IMR-90 (cell line): ENCODE data around the gene CFAP70. TPM values are rescaled to one million over a fixed set of nuclear protein-coding genes. Genes with fewer than 3 reads are reported as not detected.

Experiments
- ATAC-seq: fragments of 200-7000 bp; cut with Tn5 transposase; 2 replicates; pipeline ENCODE4 v1.9.1; 2020; ENCODE audit warnings: low read depth, mild to moderate bottlenecking, moderate library complexity
- BruUV-seq: library from RNA; stranded (reverse); fragments of 400-500 nt; replicated peaks from 2 replicates; lab custom pipeline; 2021; lab: Mats Ljungman, UMichigan
- CTCF ChIA-PET: fragments of 300-600 bp; formaldehyde crosslinking; extraction: SDS; loops from one replicate; lab custom pipeline; 2021; ENCODE audit warnings: antibody characterized with exemption; lab: Yijun Ruan, JAX
- POLR2A ChIA-PET: fragments of 300-600 bp; sonication (Branson Sonifier 250); formaldehyde crosslinking; loops from one replicate; lab custom pipeline; 2022; ENCODE audit warnings: antibody characterized with exemption; ENCODE audit not compliant: unreplicated experiment; lab: Charles Lee
- DNase-seq: peaks from one replicate; pipeline ENCODE4 v3.0.0; 2013
- H2AFZ ChIP-seq: replicated peaks from 2 replicates; pipeline ENCODE3; 2013; ENCODE audit warnings: low read length, mild to moderate bottlenecking; ENCODE audit not compliant: poor library complexity
- H2AK5ac ChIP-seq: 2 replicates; pipeline ENCODE4 v1.6.1; 2013; ENCODE audit warnings: low read depth, low read length, inconsistent platforms
- H2AK9ac ChIP-seq: replicated peaks from 2 replicates; pipeline ENCODE3; 2013; ENCODE audit warnings: mild to moderate bottlenecking, low read depth, low read length, moderate library complexity; ENCODE audit not compliant: poor library complexity
- H2BK120ac ChIP-seq: 2 replicates; pipeline ENCODE4 v1.6.1; 2013; ENCODE audit warnings: low read depth, low read length, inconsistent platforms
- H2BK15ac ChIP-seq: 3 replicates; pipeline ENCODE4 v1.6.1; 2013; ENCODE audit warnings: low read depth, low read length, inconsistent platforms
- H2BK20ac ChIP-seq: 2 replicates; pipeline ENCODE4 v1.6.1; 2013; ENCODE audit warnings: low read depth, mild to moderate bottlenecking, inconsistent platforms, low read length, moderate library complexity
- H2BK5ac ChIP-seq: 2 replicates; pipeline ENCODE4 v1.6.1; 2013; ENCODE audit warnings: mild to moderate bottlenecking, low read depth, low read length, inconsistent platforms; ENCODE audit not compliant: poor library complexity, severe bottlenecking
- H3K14ac ChIP-seq: replicated peaks from 2 replicates; pipeline ENCODE4 v1.6.1; 2013; ENCODE audit warnings: low read depth, low read length, inconsistent platforms
- H3K18ac ChIP-seq: 2 replicates; pipeline ENCODE4 v1.6.1; 2013; ENCODE audit warnings: low read depth, low read length, control low read depth
- H3K23ac ChIP-seq: 2 replicates; pipeline ENCODE4 v1.6.1; 2013; ENCODE audit warnings: low read depth, low read length, inconsistent platforms
- H3K27ac ChIP-seq: 2 replicates; pipeline ENCODE4 v1.5.1; 2013; ENCODE audit warnings: mild to moderate bottlenecking, control low read depth, low read length; ENCODE audit not compliant: insufficient read depth
- H3K27me3 ChIP-seq: 2 replicates; pipeline ENCODE4 v1.6.1; 2013; ENCODE audit warnings: low read length; ENCODE audit not compliant: control insufficient read depth, insufficient read depth
- H3K36me3 ChIP-seq: 2 replicates; pipeline ENCODE4 v1.6.1; 2013; ENCODE audit warnings: low read length, mixed read lengths; ENCODE audit not compliant: control insufficient read depth, insufficient read depth
- H3K4ac ChIP-seq: 2 replicates; pipeline ENCODE4 v1.6.1; 2013; ENCODE audit warnings: low read depth, low read length, inconsistent platforms
- H3K4me1 ChIP-seq: 2 replicates; pipeline ENCODE4 v1.6.1; 2013; ENCODE audit warnings: low read length, mixed read lengths; ENCODE audit not compliant: control insufficient read depth, insufficient read depth
- H3K4me2 ChIP-seq: 2 replicates; pipeline ENCODE4 v1.6.1; 2013; ENCODE audit warnings: low read depth, mild to moderate bottlenecking, control low read depth, low read length, moderate library complexity
- H3K4me3 ChIP-seq: 2 replicates; pipeline ENCODE4 v1.5.1; 2013; ENCODE audit warnings: low read depth, mild to moderate bottlenecking, control low read depth, low read length, moderate library complexity; ENCODE audit not compliant: insufficient read depth
- H3K56ac ChIP-seq: 2 replicates; pipeline ENCODE4 v1.6.1; 2013; ENCODE audit warnings: low read length, inconsistent platforms; ENCODE audit not compliant: insufficient read depth; ENCODE audit errors: extremely low read depth
- H3K79me1 ChIP-seq, 2 experiments: 2 replicates each; pipeline ENCODE4 v1.6.1; 2013; ENCODE audit warnings: low read length in 2 of 2, inconsistent platforms in 1 of 2, low read depth in 1 of 2
- H3K9ac ChIP-seq: 2 replicates; pipeline ENCODE4 v1.6.1; 2013; ENCODE audit warnings: low read depth, low read length, control low read depth
- H3K9me1 ChIP-seq: 2 replicates; pipeline ENCODE4 v1.6.1; 2013; ENCODE audit warnings: low read length, inconsistent platforms; ENCODE audit not compliant: insufficient read depth
- H3K9me3 ChIP-seq: 2 replicates; pipeline ENCODE4 v1.6.1; 2013; ENCODE audit warnings: low read length; ENCODE audit not compliant: control insufficient read depth, insufficient read depth
- H4K20me1 ChIP-seq: 2 replicates; pipeline ENCODE4 v1.6.1; 2013; ENCODE audit warnings: low read length, inconsistent platforms; ENCODE audit not compliant: insufficient read depth
- H4K5ac ChIP-seq: 2 replicates; pipeline ENCODE4 v1.6.1; 2013; ENCODE audit warnings: mild to moderate bottlenecking, low read depth, low read length, control low read depth
- H4K8ac ChIP-seq, 2 experiments: 2 replicates each; pipeline ENCODE4 v1.6.1; 2013; ENCODE audit warnings: low read depth in 2 of 2, low read length in 2 of 2, control low read depth in 1 of 2, inconsistent platforms in 1 of 2
- H4K91ac ChIP-seq: 2 replicates; pipeline ENCODE4 v1.6.1; 2013; ENCODE audit warnings: low read depth, low read length, inconsistent platforms; ENCODE audit not compliant: insufficient read depth
- BHLHE40 ChIP-seq: fragments of 150-350 bp; IDR thresholded peaks from 2 replicates; pipeline ENCODE4 v1.6.1; 2016; ENCODE audit warnings: mild to moderate bottlenecking, low read depth, low read length
- CEBPB ChIP-seq: IDR thresholded peaks from 2 replicates; pipeline ENCODE4 v1.6.1; 2012; ENCODE audit warnings: low read depth, low read length, improper control_type of control experiment
- CHD1 ChIP-seq: IDR thresholded peaks from 2 replicates; pipeline ENCODE4 v1.6.1; 2012; ENCODE audit warnings: low read depth, low read length, improper control_type of control experiment
- CTCF ChIP-seq: conservative IDR thresholded peaks from 2 replicates; pipeline ENCODE4 v1.5.1; 2012; ENCODE audit warnings: mild to moderate bottlenecking, low read depth, low read length, improper control_type of control experiment
- FOS ChIP-seq: fragments of 150-350 bp; IDR thresholded peaks from 2 replicates; pipeline ENCODE4 v1.6.1; 2016; ENCODE audit warnings: low read depth, low read length
- MAFK ChIP-seq: IDR thresholded peaks from 2 replicates; pipeline ENCODE4 v1.6.1; 2012; ENCODE audit warnings: low read depth, low read length, improper control_type of control experiment
- MAZ ChIP-seq: IDR thresholded peaks from 2 replicates; pipeline ENCODE4 v1.6.1; 2012; ENCODE audit warnings: low read depth, mild to moderate bottlenecking, low read length, improper control_type of control experiment, moderate library complexity, borderline replicate concordance
- MXI1 ChIP-seq: IDR thresholded peaks from 2 replicates; pipeline ENCODE4 v1.6.1; 2012; ENCODE audit warnings: low read depth, mild to moderate bottlenecking, low read length, moderate library complexity, borderline replicate concordance
- NFE2L2 ChIP-seq: fragments of 150-350 bp; IDR thresholded peaks from 2 replicates; pipeline ENCODE4 v1.6.1; 2016; ENCODE audit warnings: low read depth, mild to moderate bottlenecking, low read length
- POLR2A ChIP-seq: IDR thresholded peaks from 2 replicates; pipeline ENCODE4 v1.6.1; 2012; ENCODE audit warnings: mild to moderate bottlenecking, low read depth, low read length
- RAD21 ChIP-seq: IDR thresholded peaks from 2 replicates; pipeline ENCODE4 v1.6.1; 2012; ENCODE audit warnings: low read length, improper control_type of control experiment
- RCOR1 ChIP-seq: IDR thresholded peaks from 2 replicates; pipeline ENCODE4 v1.6.1; 2012; ENCODE audit warnings: mild to moderate bottlenecking, low read length, improper control_type of control experiment; ENCODE audit not compliant: insufficient replicate concordance
- RFX5 ChIP-seq: IDR thresholded peaks from 2 replicates; pipeline ENCODE4 v1.8.0; 2012; ENCODE audit warnings: low read depth, mild to moderate bottlenecking, low read length, moderate library complexity
- SMC3 ChIP-seq: fragments of 150-350 bp; IDR thresholded peaks from 2 replicates; pipeline ENCODE4 v1.6.1; 2016; ENCODE audit warnings: low read depth, mild to moderate bottlenecking, antibody characterized with exemption, low read length, moderate library complexity
- USF2 ChIP-seq: fragments of 150-350 bp; IDR thresholded peaks from 2 replicates; pipeline ENCODE4 v1.6.1; 2017; ENCODE audit warnings: mild to moderate bottlenecking, antibody characterized with exemption, low read length, low read depth
- WGBS, 2 experiments: methylation state at CpG; one replicate each; pipeline versions ENCODE4 v1.1.5 to v1.1.7; 2013; ENCODE audit warnings: missing lambda C conversion rate in 2 of 2; ENCODE audit not compliant: insufficient read length in 1 of 2; ENCODE audit errors: extremely low coverage in 2 of 2; 5-methylcytosine and 5-hydroxymethylcytosine counted together
- dilution Hi-C: fragments of 300-500 bp; cut with HindIII; formaldehyde crosslinking; loops from one replicate; pipeline ENCODE4 v1.14.3; 2018; ENCODE audit warnings: low sequenced_read_pairs; ENCODE audit not compliant: unreplicated experiment
- in situ Hi-C: fragments of 300-500 bp; cut with MboI; formaldehyde crosslinking; loops from 3 replicates; pipeline ENCODE4 v1.14.3; 2019; ENCODE audit warnings: low sequenced_read_pairs, inconsistent platforms, mixed read lengths
- intact Hi-C: fragments of 100-400 bp; cut with micrococcal nuclease; formaldehyde crosslinking; loops from 2 replicates; pipeline ENCODE4 v1.10.0; 2022
- polyA plus RNA-seq, 3 experiments: library from polyadenylated mRNA; depleted of rRNA; stranded (reverse); fragments of >200 nt; gene quantifications; 2 replicates each; pipeline ENCODE4 v1.2.3, GENCODE V29; 2012; ENCODE audit warnings: low replicate concordance in 1 of 3
- total RNA-seq: library from RNA; depleted of rRNA; stranded (reverse); fragments of >200 nt; gene quantifications from 2 replicates; pipeline ENCODE4 v1.2.3, GENCODE V29; 2012
- TF ChIP-seq, protein P1 (sequence below): fragments of 150-350 bp; IDR thresholded peaks from 2 replicates; pipeline ENCODE4 v1.6.1; 2016; ENCODE audit warnings: low read depth, mild to moderate bottlenecking, low read length, moderate library complexity, borderline replicate concordance

CFAP70 gene
- total and polyA plus RNA-seq, 2 of the 4 experiments (the other 2 are of a cell fraction): 0.15 to 0.18 TPM

- no peak overlapping the region for H2AK5ac ChIP-seq
- H3K14ac ChIP-seq: no peak overlapping the region
- no peak overlapping the region for H2AFZ ChIP-seq
- no peaks in the 10 kb centered on the region for H3K9me3 ChIP-seq
- no peak for ATAC-seq
- H3K9me1 ChIP-seq: peaks cover 6% of the 10 kb centered on the region
- no CpG with 5 or more reads among the region's 3 CpGs for WGBS, 2 experiments
- no peak for TF ChIP-seq MAZ
- TF ChIP-seq RFX5: no peak
- no peak for TF ChIP-seq SMC3
- no peak for TF ChIP-seq CTCF
- TF ChIP-seq BHLHE40: no peak
- TF ChIP-seq, protein P1, sequence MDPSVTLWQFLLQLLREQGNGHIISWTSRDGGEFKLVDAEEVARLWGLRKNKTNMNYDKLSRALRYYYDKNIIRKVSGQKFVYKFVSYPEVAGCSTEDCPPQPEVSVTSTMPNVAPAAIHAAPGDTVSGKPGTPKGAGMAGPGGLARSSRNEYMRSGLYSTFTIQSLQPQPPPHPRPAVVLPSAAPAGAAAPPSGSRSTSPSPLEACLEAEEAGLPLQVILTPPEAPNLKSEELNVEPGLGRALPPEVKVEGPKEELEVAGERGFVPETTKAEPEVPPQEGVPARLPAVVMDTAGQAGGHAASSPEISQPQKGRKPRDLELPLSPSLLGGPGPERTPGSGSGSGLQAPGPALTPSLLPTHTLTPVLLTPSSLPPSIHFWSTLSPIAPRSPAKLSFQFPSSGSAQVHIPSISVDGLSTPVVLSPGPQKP: no peak
- no peak for TF ChIP-seq USF2
- TF ChIP-seq CEBPB: no peak
- TF ChIP-seq POLR2A: no peak
- TF ChIP-seq CHD1: no peak
- no peak for TF ChIP-seq NFE2L2
- no peak for TF ChIP-seq RAD21
- no peak for TF ChIP-seq MXI1
- TF ChIP-seq FOS: no peak
- no peak for TF ChIP-seq RCOR1
- no peak for TF ChIP-seq MAFK
- no peak overlapping the region for H2BK120ac ChIP-seq
- no peak overlapping the region for H2AK9ac ChIP-seq
- H3K36me3 ChIP-seq: no peaks in the 10 kb centered on the region; the same call in 1 of the 2 replicates
- peaks cover 18 to 61% of the 10 kb centered on the region in 2 experiments for H3K79me1 ChIP-seq
- H4K20me1 ChIP-seq: peaks cover 32% of the 10 kb centered on the region
- no peak overlapping the region for H3K56ac ChIP-seq
- H4K91ac ChIP-seq: no peak overlapping the region
- no peak for DNase-seq
- H3K4me1 ChIP-seq: no peaks in the 10 kb centered on the region
- H3K4me3 ChIP-seq: no peak overlapping the region
- H3K4me2 ChIP-seq: no peak overlapping the region
- no peaks in the 10 kb centered on the region for H3K27me3 ChIP-seq
- H2BK5ac ChIP-seq: no peak overlapping the region
- H4K5ac ChIP-seq: no peak overlapping the region
- no peak overlapping the region for H3K27ac ChIP-seq
- no peak overlapping the region for H3K23ac ChIP-seq
- no peak overlapping the region for H3K9ac ChIP-seq
- intact Hi-C loops: no loop called here
- H4K8ac ChIP-seq: no peak overlapping the region
- no peak overlapping the region for H3K18ac ChIP-seq
- no peak overlapping the region for H2BK20ac ChIP-seq
- POLR2A ChIA-PET: interaction anchor here (0.6 kb wide), 1 partner anchor 362 kb away, joined by 4 read pairs; no protein-coding TSS in a partner anchor
- no peak overlapping the region for H2BK15ac ChIP-seq
- in situ Hi-C loops: no loop called here
- dilution Hi-C loops: no loop called here
- CTCF ChIA-PET: no interaction called here
- no TSS peak for BruUV-seq
- H3K4ac ChIP-seq: no peak overlapping the region
Measured at GRCh38 chr10:73405556-73405955, 46.9 kb upstream of the CFAP70 start.
